T1000 (cell line): Measurements from ENCODE around the gene RNF43.

Source experiments
- DNase-seq: peaks from one replicate; lab custom pipeline; 2025; ENCODE audit warnings: mixed read lengths; lab: John Stamatoyannopoulos, UW

Gene RNF43

DNA sequence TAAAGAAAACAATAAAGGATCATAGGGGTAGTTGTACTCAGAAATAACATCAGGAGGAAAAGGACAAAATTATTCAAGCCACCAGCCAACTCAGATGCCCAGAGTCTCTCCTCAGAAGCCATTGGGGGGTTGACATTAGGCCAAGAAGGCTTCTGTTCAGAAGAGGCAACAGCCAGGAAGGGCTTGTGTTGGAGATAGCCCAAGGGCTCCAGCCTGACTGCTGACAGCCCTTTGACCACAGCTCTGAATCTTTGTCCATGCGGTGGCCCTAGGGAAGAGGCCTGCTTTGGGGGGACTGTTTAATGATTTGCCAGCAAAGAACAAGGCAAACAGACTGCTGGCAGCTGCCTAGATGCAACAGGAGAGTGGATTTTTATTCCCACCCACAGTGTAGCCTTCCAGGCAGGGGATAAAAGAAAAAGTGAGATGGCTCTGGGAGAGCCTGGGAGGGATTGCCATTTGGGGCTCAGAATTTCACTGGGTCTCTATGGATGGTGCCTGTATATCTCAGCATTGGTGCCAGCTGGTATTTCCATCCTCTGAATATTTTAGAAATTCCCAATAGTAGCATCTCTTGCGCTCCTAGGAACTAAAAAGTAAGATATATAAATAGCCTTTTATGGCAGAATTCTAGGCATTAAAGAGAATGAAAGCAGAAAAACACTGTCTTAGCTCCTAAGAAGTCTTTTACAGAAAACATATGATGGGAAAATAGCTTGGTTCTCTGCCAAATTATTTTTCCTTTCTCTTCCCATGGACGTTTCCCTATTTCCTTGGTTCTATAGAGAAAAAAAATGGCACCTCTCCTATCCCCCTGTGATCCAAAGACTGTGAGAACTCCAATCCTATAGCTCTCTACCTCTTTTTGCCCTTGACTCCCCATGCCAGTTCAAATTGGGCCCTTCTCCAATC, 36.0 kb downstream of the RNF43 start:
- DNase-seq: no peak

- DNase-seq: no peak
Measured at GRCh38 chr17:58380207-58381123, 36.9 kb downstream of the RNF43 start.

DNA sequence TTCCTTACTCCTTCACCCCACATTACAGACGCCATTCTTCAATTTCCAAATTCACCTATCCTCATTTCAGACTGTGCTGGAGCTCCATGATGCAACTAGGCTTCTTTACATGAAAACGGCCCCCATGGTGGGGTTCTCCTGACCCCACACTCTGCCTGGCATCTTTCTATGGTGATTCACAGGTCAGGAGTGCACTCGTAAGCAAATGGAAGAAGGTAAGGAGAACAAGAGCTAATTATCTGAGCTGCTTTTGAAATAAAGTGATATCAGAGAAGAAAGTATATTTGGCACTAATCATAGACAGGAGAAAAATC, 37.9 kb downstream of the RNF43 start:
- no peak for DNase-seq

DNA sequence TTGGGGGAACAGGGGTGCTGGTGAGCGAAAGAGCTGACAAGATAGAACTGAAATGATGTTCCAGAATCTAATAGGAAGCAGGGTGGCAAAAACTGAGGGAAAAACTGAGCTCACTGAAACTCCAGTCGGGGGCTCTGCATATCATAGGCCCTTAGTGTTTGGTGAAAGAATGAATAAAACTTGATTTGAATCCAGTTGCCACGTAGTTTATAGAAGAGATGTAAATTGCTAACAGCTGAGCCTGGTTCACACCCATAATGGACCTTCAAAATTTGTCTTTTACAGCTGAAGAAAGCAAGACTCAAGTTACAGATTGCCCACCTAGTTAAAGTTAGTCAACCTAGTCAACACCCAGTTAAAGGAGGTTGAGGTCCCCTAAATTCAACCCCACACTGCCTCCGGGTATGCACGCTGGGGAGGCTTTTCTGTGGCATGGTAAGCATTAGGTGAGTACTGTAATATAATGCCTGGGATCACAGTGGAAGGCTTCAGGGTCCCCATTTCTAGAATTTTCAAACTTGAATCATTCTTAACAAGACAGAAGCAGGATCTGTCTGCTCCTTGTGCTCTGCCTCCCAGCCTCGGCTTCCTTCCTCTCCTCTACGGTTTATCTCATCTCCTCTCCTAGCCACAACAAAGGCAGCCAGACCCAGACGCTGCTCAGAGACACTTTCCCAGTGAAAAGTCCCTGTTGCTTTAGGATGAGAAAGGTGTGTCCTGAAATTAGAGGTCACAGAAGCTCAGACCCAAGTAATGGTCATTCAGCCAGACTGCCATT, 38.4 kb downstream of the RNF43 start:
- DNase-seq: no peak

DNA sequence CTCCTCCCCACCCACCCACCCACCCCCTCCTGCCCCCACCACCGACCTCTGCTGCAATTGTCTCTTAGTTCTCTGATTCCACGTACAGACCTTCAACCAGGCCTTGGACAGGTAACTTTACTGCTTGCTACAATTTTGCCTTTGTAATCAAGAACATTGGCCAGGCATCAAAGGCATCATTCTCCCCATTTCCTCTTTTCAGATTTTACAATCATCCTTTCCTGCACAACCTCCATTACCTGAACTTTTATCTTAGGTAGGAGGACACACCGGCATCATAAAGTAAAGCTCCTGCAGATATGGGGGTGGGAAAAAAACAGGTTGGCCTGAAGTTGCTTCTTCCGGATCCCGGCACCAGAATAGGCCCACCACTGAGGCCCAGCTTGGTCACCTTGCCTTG, 39.7 kb downstream of the RNF43 start:
- DNase-seq: no peak

GRCh38 chr17:58377093-58377601, 40.2 kb downstream of the RNF43 start:
- no peak for DNase-seq

GRCh38 chr17:58376472-58377000, 40.8 kb downstream of the RNF43 start:
- DNase-seq: no peak

DNA sequence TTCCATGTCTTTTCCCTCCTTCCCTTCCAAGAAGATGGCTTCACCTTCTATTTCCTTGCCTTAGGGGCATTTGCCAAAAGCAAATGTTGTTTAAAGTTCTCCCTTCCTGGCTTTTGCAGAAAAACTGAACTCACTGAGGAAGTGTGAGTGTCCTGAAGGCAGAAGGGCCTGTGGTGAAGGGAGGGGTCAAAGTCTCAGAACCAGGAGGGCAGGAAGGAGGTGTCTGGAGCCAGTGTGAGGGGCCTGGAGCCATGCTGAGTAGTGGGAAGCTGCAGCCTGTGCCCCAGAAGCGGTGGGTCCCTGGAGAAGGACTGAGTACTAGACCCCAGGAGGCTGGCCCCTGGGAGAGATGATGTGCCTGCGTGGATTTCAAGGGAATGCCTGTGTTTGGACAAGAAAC, 41.5 kb downstream of the RNF43 start:
- no peak for DNase-seq

DNA sequence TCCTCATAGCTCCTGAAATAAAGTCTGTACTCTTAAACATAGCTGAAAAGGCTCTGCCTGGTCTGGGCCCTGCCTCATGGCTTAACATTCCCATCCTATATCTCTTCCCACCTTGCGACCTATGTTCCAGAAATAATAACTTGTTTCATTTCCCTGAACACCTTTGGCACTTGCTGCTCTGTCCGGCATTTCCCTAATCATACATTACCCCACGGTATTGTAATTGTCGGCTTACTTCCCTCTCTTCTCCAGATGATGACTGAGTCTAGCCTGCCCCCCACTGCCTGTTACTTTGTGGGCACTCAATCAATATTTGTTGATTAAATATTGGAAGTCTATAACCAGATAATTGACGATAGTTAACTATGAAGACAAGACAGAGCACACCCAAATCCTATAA, 42.1 kb downstream of the RNF43 start:
- DNase-seq: no peak

DNA sequence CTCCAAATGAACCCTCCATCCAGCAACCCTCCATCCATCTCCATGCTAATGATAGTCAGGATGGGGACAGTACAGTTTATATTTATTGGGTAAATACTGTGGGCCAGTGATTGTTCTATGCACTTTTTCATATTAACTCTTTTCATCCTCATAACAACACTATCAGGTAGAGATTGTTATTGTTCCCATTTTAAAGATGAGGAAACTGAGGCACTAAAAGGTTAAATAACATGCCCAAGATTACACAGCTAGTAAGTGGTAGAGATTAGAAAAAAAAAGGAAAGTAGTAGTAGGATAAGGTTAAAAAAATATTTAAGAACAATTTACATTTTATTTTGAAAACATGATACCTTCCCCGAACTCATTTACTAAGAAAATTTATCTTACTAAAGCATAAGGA, 43.4 kb downstream of the RNF43 start:
- no peak for DNase-seq

DNA sequence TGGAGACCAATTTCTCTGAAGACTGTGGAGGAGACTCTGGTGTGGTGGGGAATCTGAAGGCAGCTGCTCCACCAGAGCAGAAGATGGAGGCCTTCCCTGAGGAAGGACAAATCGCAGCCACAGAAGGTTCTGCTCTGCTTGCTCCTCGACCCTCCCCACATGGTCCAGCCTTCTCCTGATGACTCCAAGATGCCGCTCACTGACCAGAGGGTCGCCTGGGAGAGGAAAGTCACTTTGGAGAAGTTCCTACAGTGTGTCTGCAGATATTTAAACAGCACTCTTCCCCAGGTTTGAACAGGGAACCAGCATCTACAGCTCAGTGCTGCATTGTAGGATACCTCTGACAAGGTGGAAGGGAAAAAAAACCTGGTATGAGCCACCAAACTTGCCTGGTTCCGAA, 44.3 kb downstream of the RNF43 start:
- no peak for DNase-seq

DNA sequence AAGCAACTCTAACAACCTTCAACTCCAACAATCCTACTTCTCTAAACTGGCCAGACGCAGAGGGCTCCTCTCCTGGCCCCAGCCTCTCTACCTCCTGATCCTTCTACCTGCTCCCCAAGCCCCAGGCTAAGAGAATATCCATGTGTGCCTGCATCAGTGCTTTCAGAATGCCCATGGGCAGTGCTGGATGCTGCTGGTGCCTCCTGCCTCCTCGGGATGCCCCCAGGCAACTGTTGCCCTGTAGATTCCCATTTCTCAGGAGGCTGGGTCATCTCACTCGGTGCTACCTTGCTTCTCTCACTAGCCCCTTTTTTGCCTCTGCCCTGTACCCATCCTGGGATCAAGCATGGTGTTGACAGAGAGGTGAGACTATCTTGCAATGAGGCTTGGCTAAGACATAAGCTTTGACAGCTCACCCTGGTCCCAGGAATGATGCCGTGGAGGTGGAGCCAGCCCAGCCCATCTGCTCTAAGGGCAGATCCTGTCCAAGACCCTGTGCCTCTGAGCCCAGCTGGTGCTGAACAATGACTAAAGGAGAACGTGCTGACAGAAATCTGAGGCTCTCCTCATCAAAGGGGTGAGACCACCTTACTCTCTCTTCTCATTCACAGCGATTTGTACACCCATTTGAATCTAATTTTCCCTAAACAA, 45.9 kb downstream of the RNF43 start:
- DNase-seq: no peak

- no peak for DNase-seq
Measured at GRCh38 chr17:58370716-58371115, 46.6 kb downstream of the RNF43 start.

GRCh38 chr17:58370309-58370708, 47.0 kb downstream of the RNF43 start:
- no peak for DNase-seq

DNA sequence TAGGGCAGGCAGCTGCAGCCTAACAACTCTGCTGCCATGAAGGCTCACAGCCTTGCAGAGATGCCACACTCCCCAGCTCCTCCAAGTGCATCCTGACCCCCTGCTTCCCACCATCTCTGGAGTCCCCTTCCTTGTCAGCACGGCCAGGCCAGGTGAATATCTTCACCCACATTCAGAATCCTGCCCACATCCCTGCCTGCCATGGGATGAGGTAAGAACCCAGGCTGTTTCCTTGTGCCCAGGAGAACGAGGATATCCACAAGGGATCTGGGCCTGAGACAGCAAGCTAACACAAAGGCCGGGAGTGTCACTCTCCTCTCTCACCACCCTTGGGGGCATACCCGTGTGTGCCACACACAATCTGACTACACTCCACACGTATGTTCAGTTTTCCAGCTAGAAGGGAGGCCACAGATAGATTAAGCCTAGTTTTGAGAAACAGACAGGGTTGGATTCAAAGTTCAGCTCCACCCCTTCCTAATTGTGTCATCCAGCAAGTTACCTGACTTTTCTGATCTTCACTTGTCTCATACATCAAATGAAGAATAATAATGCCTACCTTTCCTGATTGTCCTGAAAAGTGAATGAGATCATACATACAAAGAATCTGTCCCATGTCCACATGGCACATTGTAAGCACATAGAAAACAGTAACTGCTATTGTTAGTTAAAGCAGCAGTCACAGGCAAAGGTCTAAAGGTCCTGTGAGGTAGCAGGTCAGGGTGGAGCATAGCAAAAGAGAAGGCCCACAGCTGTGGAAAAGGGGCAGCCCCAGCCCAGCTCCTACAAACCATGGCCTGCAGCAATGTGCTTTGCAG, 47.9 kb downstream of the RNF43 start:
- no peak for DNase-seq

GRCh38 chr17:58368860-58369213, 48.5 kb downstream of the RNF43 start:
- no peak for DNase-seq
